HEK293T (cell line): ENCODE results near the gene CDCA8.

Source experiments
- FOXK2 ChIP-seq: fragments of 450-650 bp; IDR thresholded peaks from 2 replicates; pipeline ENCODE4 v1.6.1; 2016; ENCODE audit warnings: mild to moderate bottlenecking
- FOXM1 ChIP-seq: fragments of 450-650 bp; IDR thresholded peaks from 2 replicates; pipeline ENCODE4 v1.6.1; 2017; ENCODE audit warnings: mild to moderate bottlenecking, borderline replicate concordance
- LEF1 ChIP-seq: fragments of 450-650 bp; IDR thresholded peaks from 2 replicates; pipeline ENCODE4 v1.6.1; 2017; ENCODE audit warnings: mild to moderate bottlenecking, borderline replicate concordance
- PKNOX1 ChIP-seq: fragments of 450-650 bp; IDR thresholded peaks from 2 replicates; pipeline ENCODE4 v1.6.1; 2016

GRCh38 chr1:37704966-37705365, 12.7 kb downstream of the CDCA8 start:
- no peak for TF ChIP-seq FOXK2
- TF ChIP-seq LEF1 = no peak
- TF ChIP-seq FOXM1 = no peak
- no peak for TF ChIP-seq PKNOX1
